GM21737 (cell line): ENCODE data around the gene SMG7.
A peak's percentile ranks its signal among the peaks of the same experiment; 100 is the strongest.

ENCODE experiments used
- ATAC-seq: cut with Tn5 transposase; IDR thresholded peaks from one replicate; pipeline ENCODE4 v1.9.1; 2021; ENCODE audit warnings: mild to moderate bottlenecking, moderate library complexity; ENCODE audit not compliant: unreplicated experiment

The SMG7 gene

DNA sequence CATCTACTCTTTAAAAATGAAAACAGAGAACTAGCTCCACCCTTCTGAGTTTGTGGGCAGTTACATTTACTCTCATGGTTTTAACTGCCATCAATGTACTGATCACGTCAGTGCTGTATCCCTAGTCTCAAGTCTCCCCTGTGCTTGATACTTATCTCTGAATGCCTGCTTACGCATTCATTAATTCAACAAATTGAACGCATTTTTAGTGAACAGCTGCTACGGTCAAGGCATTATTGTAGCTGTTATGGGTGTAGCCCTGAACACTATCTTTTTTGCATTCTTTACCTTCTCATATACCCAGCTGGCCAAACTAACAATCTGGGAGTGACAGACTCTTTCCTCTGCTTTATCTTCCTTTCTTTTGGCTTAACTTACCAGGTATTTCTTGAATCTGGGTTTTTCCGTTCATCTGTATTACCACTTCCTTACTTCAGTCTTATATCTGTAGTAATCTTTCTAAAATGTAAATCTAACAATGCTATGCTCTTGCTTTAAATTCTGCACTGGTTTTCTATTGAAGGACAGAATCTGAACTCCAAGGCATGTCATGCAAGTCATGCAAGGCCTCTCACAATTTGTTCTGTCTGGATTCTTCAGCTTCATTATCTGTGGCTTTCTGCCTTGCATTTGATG, 33.3 kb downstream of the SMG7 start:
- no peak for ATAC-seq

- no peak for ATAC-seq
These were observed 34.3 kb downstream of the SMG7 start for GRCh38 chr1:183506561-183506960.

DNA sequence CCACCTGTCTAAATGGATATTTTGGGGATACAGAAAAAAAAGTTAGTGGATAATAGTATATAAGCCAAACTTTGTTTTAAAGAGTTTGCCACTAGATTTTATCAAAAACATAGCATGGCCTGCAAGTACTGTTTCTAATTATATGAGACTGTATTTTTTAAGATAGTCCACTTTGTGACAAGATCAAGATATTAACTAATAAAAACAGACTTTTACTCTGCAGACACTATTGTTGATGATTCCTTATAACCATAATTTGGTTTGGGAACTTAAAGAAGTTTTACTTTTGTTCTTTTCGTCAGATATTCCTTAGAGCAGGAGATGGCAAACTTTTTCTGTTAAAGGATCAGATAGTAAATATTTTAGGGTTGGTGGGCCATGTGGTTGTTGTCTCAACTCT, 36.4 kb downstream of the SMG7 start:
- ATAC-seq, result no peak

GRCh38 chr1:183512450-183512849, 40.2 kb downstream of the SMG7 start:
- no peak for ATAC-seq

DNA sequence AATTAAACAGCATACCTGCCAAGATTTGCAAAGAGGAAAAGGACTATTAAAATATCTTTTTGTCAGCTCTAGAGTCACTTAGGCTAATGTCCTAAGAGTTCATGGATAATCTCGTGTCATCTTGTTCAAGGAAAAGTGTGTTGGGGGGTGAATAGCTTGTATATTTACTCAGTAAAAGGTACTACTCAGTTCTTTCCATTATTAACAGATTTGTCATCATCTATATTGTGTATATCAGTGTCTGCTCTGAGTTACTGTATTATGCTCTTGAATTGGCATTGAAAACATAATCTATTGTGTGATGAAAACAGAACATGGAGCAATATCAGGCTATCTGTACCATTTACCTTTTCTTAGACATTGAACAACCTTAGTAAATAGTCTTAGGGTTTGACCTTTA, 41.9 kb downstream of the SMG7 start:
- no peak for ATAC-seq

DNA sequence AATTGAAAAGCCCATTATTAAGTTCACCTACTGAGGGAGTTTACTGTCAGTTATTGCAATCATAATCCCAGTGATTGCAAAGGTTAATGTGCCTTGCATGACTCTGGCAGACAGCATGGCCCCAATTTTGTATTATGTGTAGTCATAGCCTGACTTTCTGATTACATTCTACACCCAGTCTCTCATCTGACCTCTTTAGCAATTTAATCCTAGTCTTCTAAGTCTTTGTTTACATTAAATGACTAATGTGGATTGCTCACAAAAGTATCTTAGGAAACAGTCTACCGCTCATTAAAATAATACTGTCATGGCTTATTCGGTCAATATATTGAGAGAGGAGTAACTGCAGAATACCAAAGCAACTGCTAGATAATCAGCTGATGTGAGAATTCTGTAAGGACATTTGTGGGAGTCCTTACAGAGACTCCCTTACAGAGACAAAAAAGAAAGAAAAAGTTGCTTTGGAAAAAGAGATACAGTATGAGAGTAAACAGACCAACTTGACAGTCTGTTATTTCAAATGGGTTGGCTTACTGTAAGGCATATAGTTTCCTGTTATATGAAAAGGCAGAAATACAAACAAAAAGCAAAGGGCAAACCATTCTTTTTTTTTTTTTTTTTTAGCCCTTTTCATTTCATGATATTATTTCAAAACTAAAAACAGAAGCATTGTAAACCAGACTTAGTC, 42.8 kb downstream of the SMG7 start:
- no peak for ATAC-seq

DNA sequence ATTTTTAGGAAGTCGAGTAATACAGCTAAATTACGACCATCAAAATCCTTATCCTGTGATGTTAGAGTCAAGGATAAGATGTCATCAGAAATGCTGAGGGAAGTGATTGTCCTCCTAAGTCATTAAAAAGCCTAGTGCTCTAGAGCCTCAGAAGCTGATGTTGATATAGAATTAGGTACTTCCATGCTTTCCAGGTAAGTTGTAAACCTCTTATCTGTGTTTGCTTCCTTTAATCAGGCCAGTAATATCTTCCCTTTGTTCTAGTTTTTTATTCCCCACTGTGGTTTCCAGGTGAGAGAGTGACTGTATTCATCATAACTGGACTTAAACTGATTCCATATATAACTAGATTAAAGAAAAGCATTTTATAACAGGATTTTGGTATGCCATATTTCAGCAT, 44.4 kb downstream of the SMG7 start:
- no peak for ATAC-seq

GRCh38 chr1:183517401-183517800, 45.1 kb downstream of the SMG7 start:
- ATAC-seq, result no peak

DNA sequence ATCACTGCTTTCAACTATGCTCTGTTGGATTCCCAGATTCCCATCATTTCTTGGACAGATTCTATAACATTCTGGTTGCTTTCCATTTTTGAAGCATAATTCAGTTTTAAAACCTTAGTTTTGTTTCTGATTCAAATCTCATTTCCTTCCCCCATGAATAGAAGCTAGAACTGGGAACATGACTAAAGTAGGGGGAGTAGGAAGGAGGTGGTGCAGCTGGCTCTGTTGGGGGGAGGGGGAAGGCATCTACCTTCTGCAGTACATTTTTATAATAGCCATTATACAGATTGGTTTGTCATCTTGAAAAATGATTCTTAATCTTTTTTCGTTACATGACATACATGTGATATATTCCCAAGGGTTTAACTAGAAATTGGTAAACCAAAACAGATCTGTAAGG, 48.1 kb downstream of the SMG7 start:
- no peak for ATAC-seq

- ATAC-seq, result no peak
These were observed 49.8 kb downstream of the SMG7 start for GRCh38 chr1:183522104-183522503.

DNA sequence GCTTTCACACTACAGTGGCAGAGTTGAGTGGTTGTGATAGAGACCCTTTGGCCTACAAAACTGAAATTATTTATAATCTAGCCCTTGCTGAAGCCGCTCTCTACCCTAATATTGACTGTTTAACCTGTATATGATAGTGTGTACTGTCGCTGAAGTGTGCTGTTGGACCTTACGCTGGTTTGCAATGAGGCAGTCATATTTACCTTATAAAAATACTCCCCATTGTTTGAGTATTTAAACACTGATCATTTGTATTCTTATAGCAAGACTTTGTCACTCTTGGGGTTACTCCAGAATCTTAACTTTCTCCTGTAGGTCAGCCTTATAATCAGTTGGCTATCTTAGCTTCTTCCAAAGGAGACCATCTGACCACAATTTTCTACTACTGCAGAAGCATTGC, 56.3 kb downstream of the SMG7 start:
- no peak for ATAC-seq

DNA sequence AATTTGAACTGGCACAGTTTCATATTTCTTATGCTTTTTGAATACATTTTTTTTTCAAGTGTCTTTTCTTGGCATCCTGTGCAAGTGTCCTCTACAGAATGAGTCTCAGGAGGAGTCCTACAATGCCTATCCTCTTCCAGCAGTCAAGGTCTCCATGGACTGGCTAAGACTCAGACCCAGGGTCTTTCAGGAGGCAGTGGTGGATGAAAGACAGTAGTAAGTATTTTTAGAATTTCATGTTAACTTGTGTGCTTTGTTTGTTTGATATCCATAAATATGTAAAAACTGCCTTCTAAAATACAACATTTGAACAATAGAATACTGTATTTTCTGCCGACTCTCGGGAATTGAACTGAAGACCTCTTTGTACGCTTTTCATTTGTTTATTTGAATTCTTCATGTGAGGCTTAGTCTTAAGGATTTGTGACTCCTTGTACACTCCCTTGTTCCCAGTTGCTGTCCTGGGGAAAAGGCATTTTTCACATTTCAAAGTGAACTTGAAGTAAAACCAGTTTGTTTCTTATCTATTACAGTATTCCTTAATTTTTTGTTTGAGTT, 61.4 kb downstream of the SMG7 start:
- ATAC-seq, result no peak

DNA sequence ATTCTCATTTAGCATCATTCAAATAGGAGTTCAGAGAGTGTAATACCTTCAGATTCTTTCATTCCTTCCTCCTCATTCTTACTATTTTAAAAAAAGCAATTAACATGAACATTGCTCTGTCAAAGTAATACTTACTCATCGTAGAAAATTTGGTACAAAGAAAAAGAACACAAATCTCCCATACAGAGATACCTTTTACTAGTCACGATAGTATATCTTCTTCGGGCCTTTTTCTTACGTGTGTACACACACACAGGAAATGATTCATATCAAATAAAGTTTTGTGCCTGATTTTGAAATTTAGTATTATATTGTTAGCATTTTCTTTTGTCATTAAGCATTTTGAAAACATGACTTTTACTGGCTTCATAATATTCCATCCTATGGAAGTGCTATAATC, 65.1 kb downstream of the SMG7 start:
- no peak for ATAC-seq

- ATAC-seq, result peak; percentile 63
These were observed 71.4 kb downstream of the SMG7 start for GRCh38 chr1:183543619-183544204.

GRCh38 chr1:183544598-183545297, 72.4 kb downstream of the SMG7 start:
- ATAC-seq, result no peak

DNA sequence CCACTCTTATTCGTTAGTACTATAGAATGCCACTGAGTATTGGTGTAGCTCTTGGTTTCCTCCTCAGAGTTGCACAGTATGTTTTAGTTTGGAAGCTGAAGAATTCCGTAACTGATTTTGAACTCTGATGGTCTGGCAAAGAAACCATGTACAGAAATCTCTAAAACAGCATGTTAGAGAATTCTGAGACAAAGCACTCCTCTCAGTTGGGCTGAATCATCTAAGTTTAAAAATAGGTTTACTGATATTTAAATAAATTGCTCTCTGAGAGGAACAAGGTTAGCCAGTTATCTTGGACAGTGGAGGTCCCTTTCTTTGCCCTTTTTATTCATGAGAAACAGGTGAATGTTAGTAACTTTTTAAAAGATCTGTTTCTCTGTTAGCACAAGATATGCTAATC, 74.1 kb downstream of the SMG7 start:
- no peak for ATAC-seq

GRCh38 chr1:183548116-183548515, 75.8 kb downstream of the SMG7 start:
- ATAC-seq, result no peak

- no peak for ATAC-seq
These were observed 78.6 kb downstream of the SMG7 start for GRCh38 chr1:183550915-183551314.

DNA sequence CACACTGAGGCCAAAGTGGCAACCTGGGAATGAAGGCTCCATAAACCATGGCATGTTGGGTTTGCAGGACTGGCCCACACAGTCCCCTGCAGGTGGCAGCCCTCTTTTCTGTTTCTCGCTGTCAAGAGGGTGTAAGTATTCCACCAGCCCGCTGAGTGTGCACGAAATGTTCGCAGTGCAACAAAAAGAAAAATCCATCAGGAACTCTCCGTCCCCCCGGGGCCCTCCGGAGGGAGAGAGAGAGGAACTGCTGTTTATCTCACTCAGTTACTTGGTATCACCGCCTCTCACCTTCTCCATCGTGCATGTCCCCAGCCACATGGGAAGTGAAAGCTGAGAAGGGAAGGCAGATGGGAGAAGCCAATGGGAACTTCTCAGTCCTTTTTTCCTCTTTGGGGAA, 79.6 kb downstream of the SMG7 start:
- no peak for ATAC-seq

- ATAC-seq, result no peak
These were observed 80.1 kb downstream of the SMG7 start for GRCh38 chr1:183552441-183552840.

DNA sequence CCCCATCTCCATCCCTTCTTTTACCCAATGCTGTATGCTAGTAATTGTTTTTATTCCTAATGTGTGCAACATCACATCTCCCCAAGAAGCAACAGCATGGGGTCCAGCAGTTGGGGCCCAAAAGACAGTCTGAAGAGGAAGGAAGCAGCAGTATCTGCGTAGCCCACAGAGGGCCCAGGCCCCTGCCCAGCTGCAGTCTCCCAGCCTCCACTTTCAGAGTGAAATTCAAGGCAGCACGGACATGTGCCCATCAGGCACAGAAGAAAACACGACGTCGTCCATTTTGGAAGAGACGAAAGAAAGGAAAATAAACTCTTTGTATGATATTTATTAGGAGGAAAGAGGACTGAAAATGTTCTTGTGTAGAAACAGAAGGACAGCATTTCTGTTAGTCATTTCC, 80.6 kb downstream of the SMG7 start:
- ATAC-seq, result no peak

- ATAC-seq, result no peak
These were observed 81.0 kb downstream of the SMG7 start for GRCh38 chr1:183553331-183553730.
